Measurements from ENCODE around the gene OR2Y1.

OR2Y1 gene

GRCh38 chr5:180786531-180787398 is 46.9 kb upstream of the OR2Y1 start:
- no peak overlapping the region for H3K4me3 ChIP-seq (ENCODE audit: low read depth in 1 of 2, low read length in 2 of 2)
- ATAC-seq (ENCODE audit: insufficient read depth, low read depth) (no peak), DNase-seq (no peak)

GRCh38 chr5:180785794-180786221 is 46.0 kb upstream of the OR2Y1 start:
- Histone ChIP-seq H3K79me2 (ENCODE audit: insufficient read depth, low read length) (peaks cover 7% of the 10 kb centered on the region), H2AFZ (ENCODE audit: low read depth, low read length) (no peak overlapping the region), H3K36me3 (ENCODE audit: insufficient read depth, low read length) (peaks cover 25% of the 10 kb centered on the region), H3K4me2 (ENCODE audit: insufficient read depth, low read length) (no peak overlapping the region), H3K27me3 (ENCODE audit: insufficient read depth, low read length, poor library complexity) (no peaks in the 10 kb centered on the region), H3K9me3 (ENCODE audit: insufficient read depth, low read length, severe bottlenecking) (no peaks in the 10 kb centered on the region), H3K4me1 (ENCODE audit: insufficient read depth, low read length) (no peaks in the 10 kb centered on the region), H3K4me3 (ENCODE audit: low read depth in 1 of 2, low read length in 2 of 2) (no peak overlapping the region), H3K9ac (ENCODE audit: low read depth, low read length) (no peak overlapping the region), H3K27ac (ENCODE audit: low read length) (no peak overlapping the region), H4K20me1 (ENCODE audit: insufficient read depth, low read length) (peaks cover 26% of the 10 kb centered on the region)
- no peak for DNase-seq
- no peak for ATAC-seq (ENCODE audit: insufficient read depth, low read depth)
- no peak for TF ChIP-seq EZH2 (IDR thresholded peaks at IDR 0.05; ENCODE audit: borderline replicate concordance, low read depth, low read length, severe bottlenecking)
- TF ChIP-seq, protein P1, sequence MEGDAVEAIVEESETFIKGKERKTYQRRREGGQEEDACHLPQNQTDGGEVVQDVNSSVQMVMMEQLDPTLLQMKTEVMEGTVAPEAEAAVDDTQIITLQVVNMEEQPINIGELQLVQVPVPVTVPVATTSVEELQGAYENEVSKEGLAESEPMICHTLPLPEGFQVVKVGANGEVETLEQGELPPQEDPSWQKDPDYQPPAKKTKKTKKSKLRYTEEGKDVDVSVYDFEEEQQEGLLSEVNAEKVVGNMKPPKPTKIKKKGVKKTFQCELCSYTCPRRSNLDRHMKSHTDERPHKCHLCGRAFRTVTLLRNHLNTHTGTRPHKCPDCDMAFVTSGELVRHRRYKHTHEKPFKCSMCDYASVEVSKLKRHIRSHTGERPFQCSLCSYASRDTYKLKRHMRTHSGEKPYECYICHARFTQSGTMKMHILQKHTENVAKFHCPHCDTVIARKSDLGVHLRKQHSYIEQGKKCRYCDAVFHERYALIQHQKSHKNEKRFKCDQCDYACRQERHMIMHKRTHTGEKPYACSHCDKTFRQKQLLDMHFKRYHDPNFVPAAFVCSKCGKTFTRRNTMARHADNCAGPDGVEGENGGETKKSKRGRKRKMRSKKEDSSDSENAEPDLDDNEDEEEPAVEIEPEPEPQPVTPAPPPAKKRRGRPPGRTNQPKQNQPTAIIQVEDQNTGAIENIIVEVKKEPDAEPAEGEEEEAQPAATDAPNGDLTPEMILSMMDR (IDR thresholded peaks at IDR 0.05; ENCODE audit: borderline replicate concordance, extremely low read depth, low read length, poor library complexity, severe bottlenecking): no peak

More at GRCh38 chr5:180786531-180787398, 46.9 kb upstream of the OR2Y1 start:
- H3K9me3 ChIP-seq (ENCODE audit: insufficient read depth, low read length, severe bottlenecking): no peaks in the 10 kb centered on the region
- H3K4me1 ChIP-seq (ENCODE audit: insufficient read depth, low read length): no peaks in the 10 kb centered on the region
- H3K9ac ChIP-seq (ENCODE audit: low read depth, low read length): no peak overlapping the region
- H3K4me2 ChIP-seq (ENCODE audit: insufficient read depth, low read length): no peak overlapping the region
- TF ChIP-seq EZH2 (IDR thresholded peaks at IDR 0.05; ENCODE audit: borderline replicate concordance, low read depth, low read length, severe bottlenecking): no peak
- TF ChIP-seq, protein P1 (IDR thresholded peaks at IDR 0.05; ENCODE audit: borderline replicate concordance, extremely low read depth, low read length, poor library complexity, severe bottlenecking): no peak
- no peak overlapping the region for H3K27ac ChIP-seq (ENCODE audit: low read length)
- peaks cover 15% of the 10 kb centered on the region for H3K79me2 ChIP-seq (ENCODE audit: insufficient read depth, low read length)
- H3K36me3 ChIP-seq (ENCODE audit: insufficient read depth, low read length): peaks cover 35% of the 10 kb centered on the region
- no peak overlapping the region for H2AFZ ChIP-seq (ENCODE audit: low read depth, low read length)
- no peaks in the 10 kb centered on the region for H3K27me3 ChIP-seq (ENCODE audit: insufficient read depth, low read length, poor library complexity)
- H4K20me1 ChIP-seq (ENCODE audit: insufficient read depth, low read length): peaks cover 35% of the 10 kb centered on the region

DNA sequence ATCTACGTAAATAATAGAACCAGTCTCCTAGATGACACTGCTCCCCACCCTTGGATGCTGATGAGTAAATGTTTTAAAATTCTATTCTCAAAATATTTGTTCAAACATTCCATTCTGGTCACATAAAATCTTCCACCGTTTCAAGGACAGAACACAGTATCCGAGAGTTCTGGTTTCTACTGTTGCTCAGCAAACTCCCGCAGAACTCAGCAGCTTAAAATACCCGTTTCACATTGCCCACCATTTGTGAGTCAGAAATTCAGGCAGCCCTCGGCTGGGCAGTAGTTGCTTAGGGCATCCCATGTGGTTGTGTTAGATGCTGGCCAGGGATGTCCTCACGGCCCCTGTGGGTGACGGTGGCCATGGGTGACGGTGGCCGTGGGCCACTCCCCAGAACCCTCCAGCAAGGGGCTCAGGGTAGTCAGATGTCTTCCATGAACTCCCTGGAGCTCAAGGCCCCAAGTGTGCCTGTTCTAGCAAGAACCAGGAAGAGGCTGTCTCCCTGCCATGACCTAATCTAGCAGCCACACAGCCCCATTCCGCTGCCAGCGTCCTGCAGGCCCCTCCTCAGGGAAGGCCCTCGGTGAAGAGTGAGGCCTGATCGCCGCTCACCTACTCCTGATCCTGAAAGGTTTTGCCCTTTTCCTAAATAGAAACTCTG is 45.4 kb upstream of the OR2Y1 start:
- Histone ChIP-seq H3K79me2 (ENCODE audit: insufficient read depth, low read length) (peaks cover 3% of the 10 kb centered on the region; the same call in 1 of the 2 replicates), H2AFZ (ENCODE audit: low read depth, low read length) (no peak overlapping the region), H3K9me3 (ENCODE audit: insufficient read depth, low read length, severe bottlenecking) (no peaks in the 10 kb centered on the region), H3K4me3 (ENCODE audit: low read depth in 1 of 2, low read length in 2 of 2) (no peak overlapping the region), H3K27ac (ENCODE audit: low read length) (no peak overlapping the region), H3K27me3 (ENCODE audit: insufficient read depth, low read length, poor library complexity) (no peaks in the 10 kb centered on the region), H3K4me2 (ENCODE audit: insufficient read depth, low read length) (no peak overlapping the region), H4K20me1 (ENCODE audit: insufficient read depth, low read length) (peaks cover 21% of the 10 kb centered on the region), H3K9ac (ENCODE audit: low read depth, low read length) (no peak overlapping the region), H3K36me3 (ENCODE audit: insufficient read depth, low read length) (peaks cover 19% of the 10 kb centered on the region), H3K4me1 (ENCODE audit: insufficient read depth, low read length) (no peaks in the 10 kb centered on the region)
- no peak for DNase-seq
- TF ChIP-seq, protein P1 (IDR thresholded peaks at IDR 0.05; ENCODE audit: borderline replicate concordance, extremely low read depth, low read length, poor library complexity, severe bottlenecking): no peak
- TF ChIP-seq EZH2 (IDR thresholded peaks at IDR 0.05; ENCODE audit: borderline replicate concordance, low read depth, low read length, severe bottlenecking): no peak
- ATAC-seq (ENCODE audit: insufficient read depth, low read depth): no peak
